IPS-15b (cell line): ENCODE measurements around the gene SDR42E1.

ENCODE experiments used
- H3K27me3 ChIP-seq: one replicate; pipeline ENCODE4 v1.6.1; 2013; ENCODE audit warnings: low read length; ENCODE audit not compliant: control insufficient read depth, insufficient read depth
- H3K36me3 ChIP-seq: one replicate; pipeline ENCODE4 v1.6.1; 2013; ENCODE audit warnings: low read length; ENCODE audit not compliant: control insufficient read depth, insufficient read depth
- H3K4me1 ChIP-seq: one replicate; pipeline ENCODE4 v1.6.1; 2013; ENCODE audit warnings: mild to moderate bottlenecking, low read length; ENCODE audit not compliant: control insufficient read depth, insufficient read depth
- H3K4me3 ChIP-seq: one replicate; pipeline ENCODE4 v1.5.1; 2013; ENCODE audit warnings: low read depth, low read length
- H3K9ac ChIP-seq: one replicate; pipeline ENCODE4 v1.6.1; 2013; ENCODE audit warnings: low read depth, mild to moderate bottlenecking, low read length
- H3K9me3 ChIP-seq: one replicate; pipeline ENCODE4 v1.6.1; 2013; ENCODE audit warnings: mild to moderate bottlenecking, low read length; ENCODE audit not compliant: control insufficient read depth, insufficient read depth

Gene SDR42E1

GRCh38 chr16:81956213-81956948 lies 54.9 kb downstream of the SDR42E1 start:
- Histone ChIP-seq H3K27me3 (no peaks in the 10 kb centered on the region), H3K9me3 (no peaks in the 10 kb centered on the region), H3K4me3 (no peak overlapping the region), H3K4me1 (no peaks in the 10 kb centered on the region), H3K36me3 (no peaks in the 10 kb centered on the region), H3K9ac (no peak overlapping the region)

GRCh38 chr16:81951564-81951963 lies 59.7 kb downstream of the SDR42E1 start:
- H3K9ac ChIP-seq, result no peak overlapping the region
- H3K9me3 ChIP-seq, result no peaks in the 10 kb centered on the region
- H3K27me3 ChIP-seq, result no peaks in the 10 kb centered on the region
- H3K4me1 ChIP-seq, result no peaks in the 10 kb centered on the region
- no peak overlapping the region for H3K4me3 ChIP-seq
- H3K36me3 ChIP-seq, result no peaks in the 10 kb centered on the region

GRCh38 chr16:81946206-81946605 lies 65.1 kb downstream of the SDR42E1 start:
- H3K27me3 ChIP-seq, result no peaks in the 10 kb centered on the region
- no peaks in the 10 kb centered on the region for H3K9me3 ChIP-seq
- no peak overlapping the region for H3K4me3 ChIP-seq
- peaks cover 13% of the 10 kb centered on the region for H3K4me1 ChIP-seq
- H3K36me3 ChIP-seq, result no peaks in the 10 kb centered on the region
- H3K9ac ChIP-seq, result no peak overlapping the region

GRCh38 chr16:81945665-81946064 lies 65.6 kb downstream of the SDR42E1 start:
- Histone ChIP-seq H3K36me3 (no peaks in the 10 kb centered on the region), H3K27me3 (no peaks in the 10 kb centered on the region), H3K9me3 (no peaks in the 10 kb centered on the region), H3K9ac (no peak overlapping the region), H3K4me3 (no peak overlapping the region), H3K4me1 (peaks cover 13% of the 10 kb centered on the region)

- no peaks in the 10 kb centered on the region for H3K9me3 ChIP-seq
- no peak overlapping the region for H3K4me3 ChIP-seq
- H3K27me3 ChIP-seq, result no peaks in the 10 kb centered on the region
- no peaks in the 10 kb centered on the region for H3K36me3 ChIP-seq
- no peak overlapping the region for H3K9ac ChIP-seq
- H3K4me1 ChIP-seq, result peaks cover 23% of the 10 kb centered on the region
These were observed 69.2 kb downstream of the SDR42E1 start for GRCh38 chr16:81942007-81942601.

- no peak overlapping the region for H3K9ac ChIP-seq
- H3K4me3 ChIP-seq, result no peak overlapping the region
- H3K4me1 ChIP-seq, result peaks cover 23% of the 10 kb centered on the region
- no peaks in the 10 kb centered on the region for H3K9me3 ChIP-seq
- H3K27me3 ChIP-seq, result no peaks in the 10 kb centered on the region
- H3K36me3 ChIP-seq, result no peaks in the 10 kb centered on the region
These were observed 70.3 kb downstream of the SDR42E1 start for GRCh38 chr16:81940781-81941560.

- H3K27me3 ChIP-seq, result no peaks in the 10 kb centered on the region
- no peaks in the 10 kb centered on the region for H3K36me3 ChIP-seq
- no peaks in the 10 kb centered on the region for H3K9me3 ChIP-seq
- H3K4me3 ChIP-seq, result no peak overlapping the region
- no peak overlapping the region for H3K9ac ChIP-seq
- peaks cover 23% of the 10 kb centered on the region for H3K4me1 ChIP-seq
These were observed 71.9 kb downstream of the SDR42E1 start for GRCh38 chr16:81939164-81940056.
